ENCODE data around the gene SNRNP25.
A peak's percentile ranks its signal among the peaks of the same experiment; 100 is the strongest.

The SNRNP25 gene

GRCh38 chr16:65745-66144, 12.1 kb downstream of the SNRNP25 start (continued):
- no peak for TF ChIP-seq ZNF350 (tag by site-specific recombination; IDR thresholded peaks at IDR 0.05)
- no peak for TF ChIP-seq ZNF155 (tag by site-specific recombination; IDR thresholded peaks at IDR 0.05)
- TF ChIP-seq ZNF37A (tag by site-specific recombination; IDR thresholded peaks at IDR 0.05): no peak
- TF ChIP-seq ZNF311 (tag by site-specific recombination; IDR thresholded peaks at IDR 0.05; ENCODE audit: borderline replicate concordance): no peak
- 0 out of 2 replicates have a peak, but pooled peaks have one; percentile 31 for TF ChIP-seq ZNF629 (tag by site-specific recombination; IDR thresholded peaks at IDR 0.05)
- TF ChIP-seq ZNF654 (tag by site-specific recombination; IDR thresholded peaks at IDR 0.05; ENCODE audit: low read depth): peak; percentile 94
- peak; percentile 82 for TF ChIP-seq ZBTB20 (tag by site-specific recombination; IDR thresholded peaks at IDR 0.05)
- peak; percentile 71; the same call in 1 of the 2 replicates for TF ChIP-seq ZNF391 (tag by site-specific recombination; IDR thresholded peaks at IDR 0.05; ENCODE audit: borderline replicate concordance, low read depth)
- TF ChIP-seq BCL11B (tag by site-specific recombination; IDR thresholded peaks at IDR 0.05; ENCODE audit: low read depth): 0 out of 2 replicates have a peak, but pooled peaks have one; percentile 52
- peak; percentile 45; the same call in 1 of the 2 replicates for TF ChIP-seq KLF17 (tag by site-specific recombination; IDR thresholded peaks at IDR 0.05)
- TF ChIP-seq INSM2 (tag by site-specific recombination; IDR thresholded peaks at IDR 0.05): no peak
- TF ChIP-seq ZNF555 (tag by site-specific recombination; conservative IDR thresholded peaks at IDR 0.05): no peak
- TF ChIP-seq ZSCAN4 (tag by site-specific recombination; IDR thresholded peaks at IDR 0.05): peak; percentile 40; the same call in 1 of the 2 replicates
- no peak for TF ChIP-seq ZNF121 (tag by site-specific recombination; IDR thresholded peaks at IDR 0.05)
- no peak for TF ChIP-seq ZNF707 (tag by site-specific recombination; IDR thresholded peaks at IDR 0.05)
- no peak for TF ChIP-seq PRDM1 (tag by site-specific recombination; IDR thresholded peaks at IDR 0.05)
- TF ChIP-seq ZNF223 (tag by site-specific recombination; IDR thresholded peaks at IDR 0.05): no peak
- TF ChIP-seq ZNF324 (tag by site-specific recombination; IDR thresholded peaks at IDR 0.05): no peak
- TF ChIP-seq ZBTB11 (tag by site-specific recombination; conservative IDR thresholded peaks at IDR 0.05; ENCODE audit: low read depth): no peak
- TF ChIP-seq ZNF202 (tag by site-specific recombination; IDR thresholded peaks at IDR 0.05; ENCODE audit: borderline replicate concordance): no peak
- no peak for TF ChIP-seq ZNF404 (tag by site-specific recombination; IDR thresholded peaks at IDR 0.05)
- no peak for TF ChIP-seq ZNF623 (tag by site-specific recombination; IDR thresholded peaks at IDR 0.05)
- peak; percentile 81 for TF ChIP-seq ZNF660 (tag by site-specific recombination; IDR thresholded peaks at IDR 0.05)
- TF ChIP-seq ZNF10 (tag by site-specific recombination; IDR thresholded peaks at IDR 0.05): 0 out of 2 replicates have a peak, but pooled peaks have one; percentile 48
- peak; percentile 86; the same call in 1 of the 2 replicates for TF ChIP-seq ZNF2 (tag by site-specific recombination; IDR thresholded peaks at IDR 0.05)
- TF ChIP-seq CTCF (tag by site-specific recombination; IDR thresholded peaks at IDR 0.05): peak; percentile 98
- no peak for TF ChIP-seq GLI4 (tag by site-specific recombination; IDR thresholded peaks at IDR 0.05)
- no peak for TF ChIP-seq TCF7L2 (IDR thresholded peaks at IDR 0.05; ENCODE audit: borderline replicate concordance, low read depth, low read length)
- no peak for TF ChIP-seq ZNF747 (tag by site-specific recombination; IDR thresholded peaks at IDR 0.05)
- no peak for TF ChIP-seq MYNN (tag by site-specific recombination; IDR thresholded peaks at IDR 0.05; ENCODE audit: borderline replicate concordance)
- TF ChIP-seq ZNF488 (tag by site-specific recombination; IDR thresholded peaks at IDR 0.05): no peak
- no peak for TF ChIP-seq ZNF610 (tag by site-specific recombination; IDR thresholded peaks at IDR 0.05; ENCODE audit: borderline replicate concordance)
